Daoy (cell line): ENCODE results near the gene ZNF609. TPM values are rescaled to one million over a fixed set of nuclear protein-coding genes. Genes with fewer than 3 reads are reported as not detected.
"Not testable (repeated sequence)": the region's sequence is repeated elsewhere in the genome, so short reads cannot be mapped to it uniquely, and the experiment has no call there.

ENCODE experiments used
- DNase-seq: peaks from one replicate; pipeline ENCODE4 v3.0.0-alpha.2; 2015; ENCODE audit warnings: low read depth
- total RNA-seq: library from RNA; depleted of rRNA; stranded (reverse); fragments of >200 nt; shearing (Covaris generic); gene quantifications from 2 replicates; pipeline ENCODE4 v1.2.3, GENCODE V29; 2014

The ZNF609 gene
- total RNA-seq, 1 experiment from 2014 or later, result 9.6 TPM

DNA sequence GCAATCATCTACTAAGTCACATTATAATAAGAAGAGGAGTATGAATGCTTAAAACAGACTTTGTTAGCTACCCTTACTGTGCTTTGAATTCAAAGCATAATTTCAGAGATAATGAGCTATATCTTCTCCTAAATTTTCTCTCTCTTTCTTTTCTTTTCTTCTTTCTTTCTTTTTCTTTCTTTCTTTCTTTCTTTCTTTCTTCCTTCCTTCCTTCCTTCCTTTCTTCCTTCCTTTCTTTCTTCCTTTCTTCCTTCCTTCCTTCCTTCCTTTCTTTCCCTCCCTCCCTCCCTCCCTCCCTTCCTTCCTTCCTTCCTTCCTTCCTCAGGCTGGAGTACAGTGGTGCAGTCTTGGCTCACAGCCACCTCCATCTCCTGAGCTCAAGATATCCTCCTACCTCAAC lies 184.4 kb downstream of the ZNF609 start:
- DNase-seq, result not testable (repeated sequence)

DNA sequence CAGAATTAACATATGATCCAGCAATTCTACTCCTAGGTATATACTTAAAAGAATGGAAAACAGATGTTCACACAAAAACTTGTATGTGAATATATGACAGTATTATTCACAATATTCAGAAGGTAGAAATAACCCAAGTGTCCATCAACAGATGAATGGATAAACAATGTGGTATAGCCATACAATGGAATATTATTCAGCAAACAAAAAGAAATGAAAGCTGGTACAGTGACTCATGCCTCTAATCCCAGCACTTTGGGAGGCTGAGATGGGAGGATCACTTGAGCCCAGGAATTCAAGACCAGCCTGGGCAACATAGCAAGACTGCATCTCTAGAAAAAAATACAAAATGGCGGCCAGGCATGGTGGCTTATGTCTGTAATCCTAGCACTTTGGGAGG lies 185.6 kb downstream of the ZNF609 start:
- DNase-seq, result no peak

GRCh38 chr15:64647367-64647766 lies 187.0 kb downstream of the ZNF609 start:
- no peak for DNase-seq

DNA sequence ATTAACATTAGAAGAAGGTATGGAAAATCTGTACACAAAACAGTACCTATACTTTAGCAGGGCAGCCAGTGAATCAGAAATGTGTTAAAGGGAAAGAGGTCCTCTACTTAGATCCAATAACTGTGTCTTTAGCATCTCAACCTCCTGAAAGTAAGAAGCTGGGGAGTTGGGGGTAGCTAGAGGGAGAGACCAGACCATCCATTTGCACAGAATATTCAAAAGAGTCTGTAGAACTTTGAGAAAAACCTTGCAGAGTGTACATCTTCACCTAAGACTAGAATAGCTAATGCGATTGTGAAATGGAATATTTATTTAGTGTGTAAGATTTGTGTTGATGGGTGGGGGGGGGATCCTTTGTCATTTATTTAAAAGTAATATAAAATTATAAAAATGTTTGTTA lies 190.2 kb downstream of the ZNF609 start:
- DNase-seq, result no peak

DNA sequence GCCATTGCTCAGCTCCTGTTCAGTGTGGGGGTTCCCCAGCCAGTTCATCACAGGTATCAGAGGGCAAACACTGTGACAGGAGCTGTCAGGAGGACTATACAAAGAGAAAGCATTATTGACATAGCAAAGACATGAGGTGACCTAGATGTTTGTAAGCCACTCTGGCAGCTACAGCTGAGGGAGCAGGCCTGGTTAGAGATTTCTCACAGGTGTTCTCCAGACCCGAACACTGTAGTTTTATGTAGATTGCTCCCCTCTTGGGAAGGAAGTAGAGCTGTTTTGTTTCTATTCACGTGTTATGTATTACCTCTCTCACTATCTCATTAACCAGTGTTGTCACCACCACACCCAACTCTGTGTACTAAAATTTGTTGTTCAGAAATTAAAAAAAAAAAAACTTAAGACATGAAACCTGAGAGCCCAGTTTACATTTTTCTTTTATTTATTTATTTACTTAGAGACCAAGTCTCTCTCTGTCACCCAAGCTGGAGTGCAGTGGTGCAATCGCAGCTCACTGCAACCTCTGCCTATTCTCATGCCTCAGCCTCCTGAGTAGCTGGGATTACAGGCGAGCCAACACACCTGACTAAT lies 191.3 kb downstream of the ZNF609 start:
- no peak for DNase-seq

DNA sequence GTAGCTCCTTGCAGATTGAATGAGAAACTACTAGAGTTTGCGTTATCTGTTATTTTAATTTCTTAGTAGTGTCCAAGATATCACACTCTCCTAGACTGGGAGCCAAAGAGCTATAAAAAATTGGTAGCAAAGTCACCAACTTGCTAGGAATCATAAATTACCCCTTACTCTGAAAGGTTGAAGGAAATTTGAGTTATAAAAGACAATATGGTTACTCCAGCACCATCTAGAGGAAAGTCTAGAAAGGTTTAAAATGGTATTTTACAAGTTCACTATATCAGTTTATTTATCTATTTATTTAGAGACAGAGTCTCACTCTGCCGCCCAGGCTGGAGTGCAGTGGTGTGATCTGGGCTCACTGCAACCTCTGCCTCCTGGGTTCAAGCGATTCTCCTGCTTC lies 193.4 kb downstream of the ZNF609 start:
- no peak for DNase-seq

GRCh38 chr15:64656508-64656907 lies 196.1 kb downstream of the ZNF609 start:
- DNase-seq, result no peak

- DNase-seq, result no peak
Measured at GRCh38 chr15:64665179-64665578, 204.8 kb downstream of the ZNF609 start.

GRCh38 chr15:64667736-64668161 lies 207.4 kb downstream of the ZNF609 start:
- DNase-seq, result peak; percentile 32

- no peak for DNase-seq
Measured at GRCh38 chr15:64673866-64674265, 213.5 kb downstream of the ZNF609 start.

DNA sequence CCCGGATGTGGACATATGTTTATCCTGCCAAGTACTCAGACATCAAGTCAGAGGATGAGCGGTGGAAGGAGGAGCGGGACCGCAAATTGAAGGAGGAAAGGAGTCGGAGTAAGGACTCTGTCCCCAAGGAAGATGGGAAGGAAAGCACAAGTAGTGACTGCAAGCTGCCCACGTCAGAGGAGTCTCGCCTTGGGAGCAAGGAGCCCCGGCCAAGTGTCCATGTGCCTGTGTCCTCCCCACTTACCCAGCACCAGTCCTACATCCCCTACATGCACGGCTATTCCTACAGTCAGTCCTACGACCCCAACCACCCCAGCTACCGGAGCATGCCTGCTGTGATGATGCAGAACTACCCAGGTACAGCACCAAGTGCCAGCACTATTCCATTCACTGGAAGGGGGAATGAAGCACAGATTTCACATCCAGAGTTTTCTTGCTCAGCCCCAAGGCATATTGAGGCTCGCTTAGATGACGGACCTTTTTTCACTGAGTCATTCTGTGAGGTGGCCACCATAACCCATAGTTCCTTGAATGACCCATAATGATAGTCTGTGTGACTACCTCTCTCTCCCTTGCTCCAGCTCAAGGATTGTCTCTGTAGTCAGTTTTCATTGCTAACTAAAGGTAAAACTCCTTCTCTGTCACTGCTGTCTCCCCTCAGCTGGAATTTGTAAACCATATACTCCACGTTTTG lies 217.9 kb downstream of the ZNF609 start:
- DNase-seq, result no peak

DNA sequence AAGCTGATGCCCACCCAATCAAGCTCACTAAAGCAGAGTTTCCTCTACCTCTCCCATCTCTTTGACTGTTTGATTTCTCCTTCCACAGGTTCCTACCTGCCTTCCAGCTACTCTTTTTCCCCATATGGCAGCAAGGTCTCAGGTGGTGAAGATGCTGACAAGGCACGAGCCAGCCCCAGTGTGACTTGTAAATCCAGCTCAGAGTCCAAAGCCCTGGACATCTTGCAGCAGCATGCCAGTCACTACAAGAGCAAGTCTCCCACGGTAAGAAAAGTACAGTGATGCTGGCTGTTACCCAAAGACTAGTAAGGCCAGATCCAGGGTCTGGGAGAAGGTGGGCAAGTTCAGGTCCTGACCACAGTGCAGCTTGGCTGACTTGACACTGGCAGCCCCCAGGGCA lies 219.7 kb downstream of the ZNF609 start:
- DNase-seq, result no peak

DNA sequence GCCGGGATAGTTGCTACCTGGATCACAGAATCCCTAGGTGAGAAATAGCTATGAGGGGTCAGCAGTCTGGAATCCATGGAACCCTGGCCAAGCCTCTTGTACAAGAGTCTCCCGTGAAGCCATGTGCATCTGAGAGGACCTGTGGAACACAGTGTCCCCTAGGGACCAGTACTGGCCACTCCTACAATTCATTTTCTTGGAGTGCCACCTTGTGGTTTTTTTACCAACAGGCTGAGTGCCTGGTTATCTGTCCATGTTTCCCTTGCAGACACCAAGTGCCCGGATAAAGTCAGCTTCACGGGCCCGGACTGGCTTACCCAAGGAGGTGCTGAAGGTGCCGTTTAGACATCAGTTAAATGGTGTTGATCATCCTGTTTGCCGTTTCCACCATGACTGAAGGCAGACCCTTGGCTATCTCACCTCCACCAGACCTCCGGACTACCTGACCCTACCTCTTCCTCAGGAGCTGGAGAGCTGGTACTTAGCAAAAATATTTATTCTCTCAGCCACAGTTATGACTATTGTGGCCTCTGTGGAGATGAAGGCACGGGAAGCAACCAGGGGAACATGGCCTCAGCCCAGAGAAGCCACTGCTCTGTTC lies 221.1 kb downstream of the ZNF609 start:
- DNase-seq, result peak; percentile 53

GRCh38 chr15:64682255-64682654 lies 221.9 kb downstream of the ZNF609 start:
- DNase-seq, result no peak

GRCh38 chr15:64683378-64683777 lies 223.0 kb downstream of the ZNF609 start:
- no peak for DNase-seq

DNA sequence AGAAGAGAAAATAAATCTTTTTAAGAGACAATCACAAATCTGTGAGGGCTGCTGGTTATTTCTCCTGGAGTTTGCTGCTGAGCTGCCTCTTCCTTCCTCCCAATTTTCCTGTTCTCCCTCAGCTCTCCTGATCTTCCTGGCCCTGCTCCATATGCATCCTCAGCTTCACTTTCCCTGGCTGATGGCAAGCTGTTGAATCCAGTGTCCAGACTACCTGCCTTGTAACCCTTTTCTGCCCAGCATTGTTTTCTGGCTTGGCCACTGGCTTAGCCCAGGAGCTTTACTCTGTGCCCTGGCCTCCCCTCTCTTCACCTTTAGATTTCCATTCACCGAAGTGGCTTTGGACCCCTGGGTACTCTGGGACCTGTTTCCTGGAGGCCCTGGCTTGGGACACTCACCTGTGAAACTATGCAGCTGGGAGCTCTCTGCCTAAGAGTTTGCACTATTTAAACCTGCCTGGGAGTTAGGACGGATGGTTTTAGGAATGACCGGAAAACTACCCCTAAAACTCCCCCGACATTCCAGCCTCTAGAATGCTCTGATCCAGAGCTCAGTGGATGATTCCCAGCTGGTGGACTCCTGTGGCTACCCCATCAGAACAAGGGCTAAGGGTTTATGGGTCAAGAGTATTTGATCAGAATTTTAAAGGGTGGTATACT lies 225.0 kb downstream of the ZNF609 start:
- no peak for DNase-seq

DNA sequence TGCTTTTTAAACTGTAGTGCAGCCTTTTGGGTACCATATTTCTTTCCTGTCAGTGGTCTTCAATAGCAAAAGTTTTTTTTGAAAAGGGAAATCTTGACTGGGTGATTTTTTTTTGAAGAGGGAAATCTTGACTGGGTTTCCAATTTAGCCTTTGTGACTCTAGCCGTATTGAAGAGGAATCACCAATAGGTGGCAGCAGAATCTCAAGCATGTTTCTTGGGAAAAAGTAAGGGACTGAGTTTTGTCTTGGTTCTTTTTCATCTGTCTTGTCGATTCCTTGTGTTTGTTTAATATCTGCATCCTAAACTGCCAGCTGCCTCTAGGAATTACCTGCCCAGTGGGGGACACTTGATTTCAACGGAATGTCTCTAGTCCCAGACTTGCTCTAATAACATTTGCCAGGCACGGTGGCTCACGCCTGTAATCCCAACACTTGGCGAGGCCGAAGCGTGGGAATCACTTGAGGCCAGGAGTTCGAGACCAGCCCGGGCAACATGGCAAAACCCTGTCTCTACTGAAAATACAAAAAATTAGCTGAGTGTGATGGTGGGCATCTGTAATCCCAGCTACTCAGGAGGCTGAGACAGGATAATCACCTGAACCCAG lies 225.9 kb downstream of the ZNF609 start:
- peak; percentile 25 for DNase-seq

DNA sequence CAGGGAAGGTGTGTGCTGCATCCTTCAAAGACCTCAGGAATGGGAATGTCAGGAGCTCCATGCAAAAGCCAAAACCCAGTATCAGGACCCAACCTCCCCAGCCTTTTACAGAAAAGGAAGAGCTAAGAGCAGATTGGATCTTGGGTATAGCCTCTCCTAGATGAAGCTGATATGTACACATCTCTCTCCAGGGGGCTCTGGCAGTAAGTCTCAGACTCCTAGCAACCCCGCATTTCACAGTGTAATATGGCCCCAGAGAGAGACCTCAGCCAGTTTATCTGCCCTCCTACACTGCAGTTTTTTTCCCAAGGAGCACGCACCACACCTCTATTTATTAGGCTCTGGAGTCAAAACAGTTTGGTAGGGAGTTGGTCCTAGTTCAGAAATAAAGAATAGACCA lies 226.8 kb downstream of the ZNF609 start:
- DNase-seq, result no peak

DNA sequence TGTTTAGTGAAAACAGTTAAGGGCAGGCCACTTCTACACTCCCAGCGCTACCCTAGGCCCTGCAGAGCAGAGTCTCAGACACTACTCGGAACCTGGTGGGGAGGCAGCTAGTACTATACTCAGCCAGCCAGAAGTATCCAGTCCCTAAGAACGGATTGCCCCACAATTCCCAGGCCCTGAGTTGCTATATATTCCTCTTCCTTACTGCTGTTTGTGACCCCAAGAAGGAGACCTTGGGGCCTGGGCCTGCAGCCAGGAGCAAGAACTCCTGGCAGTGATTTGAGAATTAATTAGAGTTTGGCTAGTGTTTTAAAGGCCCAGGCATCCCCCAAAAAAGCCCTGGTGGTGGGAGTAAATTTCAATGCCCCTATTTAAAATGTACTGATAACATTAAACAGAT lies 227.3 kb downstream of the ZNF609 start:
- DNase-seq, result no peak

GRCh38 chr15:64688770-64689169 lies 228.4 kb downstream of the ZNF609 start:
- DNase-seq, result no peak

- DNase-seq, result no peak
Measured at GRCh38 chr15:64690008-64690407, 229.6 kb downstream of the ZNF609 start.

DNA sequence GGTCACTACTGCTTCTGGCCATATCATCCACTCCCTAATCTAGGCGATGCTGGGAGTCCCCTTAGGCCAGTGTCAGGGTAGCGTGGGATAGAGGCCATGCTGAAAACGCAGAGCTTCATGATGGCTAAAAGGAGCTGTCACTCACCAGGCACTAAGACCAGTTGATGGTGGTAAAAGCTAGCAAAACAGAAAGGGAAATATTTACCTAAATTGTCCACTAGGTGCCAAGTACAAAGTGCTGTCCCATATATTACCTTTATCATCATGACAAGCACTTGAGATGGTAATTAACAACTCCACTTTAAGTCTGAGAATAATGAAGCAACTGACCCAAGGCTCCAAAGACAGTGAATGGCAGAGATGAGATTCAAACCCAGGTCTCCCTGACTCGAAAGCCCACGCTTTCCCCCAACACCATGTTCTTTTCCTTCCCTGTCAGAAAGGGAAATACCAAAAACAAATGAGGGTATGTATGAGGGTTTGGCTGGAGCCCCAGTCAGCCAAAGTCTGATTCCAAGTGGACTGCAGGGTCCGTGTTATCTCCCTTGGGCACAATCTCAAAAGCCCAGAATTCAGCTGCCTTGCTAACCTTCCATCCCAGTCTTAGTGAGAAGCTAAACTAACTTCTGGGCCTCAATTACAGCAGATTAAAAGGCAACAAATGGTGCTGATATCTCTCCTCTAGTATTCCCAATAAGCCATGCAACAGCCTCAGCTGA lies 230.4 kb downstream of the ZNF609 start:
- DNase-seq, result no peak
